GM18867 (cell line): Measurements from ENCODE around the gene STX17.
"Not testable (repeated sequence)": the region's sequence is repeated elsewhere in the genome, so short reads cannot be mapped to it uniquely, and the experiment has no call there.

Source experiments
- ATAC-seq: cut with Tn5 transposase; IDR thresholded peaks from one replicate; pipeline ENCODE4 v1.9.1; 2021; ENCODE audit warnings: mild to moderate bottlenecking, moderate library complexity; ENCODE audit not compliant: unreplicated experiment

Gene STX17

DNA sequence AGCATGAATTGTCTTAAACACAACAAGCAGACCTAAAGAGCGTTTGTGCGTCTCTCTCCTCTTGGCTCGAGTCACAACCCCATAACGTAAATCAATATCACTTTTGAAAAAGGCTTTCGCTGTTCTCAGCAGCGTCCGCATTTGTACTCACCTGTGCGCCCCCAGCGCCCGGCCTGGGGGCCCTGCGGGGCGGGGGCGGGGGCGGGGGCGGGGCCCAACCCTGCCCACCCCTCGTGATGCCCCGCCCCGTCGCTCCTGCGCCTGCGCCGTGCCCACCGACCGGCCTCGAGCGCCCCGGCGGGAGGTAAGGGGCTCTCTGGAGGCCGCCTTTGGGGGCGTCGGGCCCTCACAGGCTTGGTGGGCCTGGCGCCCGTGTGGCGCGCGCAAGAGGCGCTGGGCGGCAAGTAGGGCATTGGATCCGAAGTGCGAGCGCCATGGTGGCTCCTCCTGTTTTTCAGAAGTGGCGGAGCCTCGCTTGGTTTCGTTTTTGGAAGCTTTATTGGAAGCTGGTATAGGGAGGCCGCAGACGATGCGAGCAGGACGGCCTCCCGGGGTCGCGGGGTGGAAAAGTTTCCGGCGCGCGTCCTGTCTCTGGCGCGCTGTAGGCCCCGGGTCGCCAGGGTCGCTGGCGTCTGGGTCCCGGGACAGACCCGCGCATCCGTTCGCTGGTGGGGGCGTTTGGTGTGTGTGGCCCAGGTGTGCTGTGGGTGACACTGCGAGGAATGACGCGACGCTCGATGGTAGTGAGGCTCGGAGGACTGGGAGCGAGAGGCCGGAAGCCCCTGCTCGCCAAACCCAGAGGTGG is at the start of gene STX17:
STX17 (plus strand) TSS at position 252 of the 805 bp plus-strand sequence. CDS start 8,586 bp downstream, outside the sequence.
- ATAC-seq = peak; percentile 88

DNA sequence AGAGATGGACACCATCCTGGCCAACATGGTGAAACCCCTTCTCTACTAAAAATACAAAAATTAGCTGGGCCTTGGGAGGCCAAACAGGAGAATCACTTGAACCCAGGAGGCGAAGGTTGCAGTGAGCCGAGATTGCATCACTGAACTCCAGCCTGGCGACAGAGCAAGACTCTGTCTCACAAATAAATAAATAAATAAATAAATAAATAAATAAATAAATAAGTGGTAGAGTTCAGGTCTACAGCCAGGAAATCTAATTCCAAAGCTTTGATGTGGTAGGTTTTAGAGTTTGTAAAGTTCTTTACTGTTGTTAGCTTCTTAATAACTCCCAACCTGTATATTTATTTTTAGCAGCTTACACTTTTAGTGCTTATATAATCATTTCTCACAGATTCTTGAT is 48.9 kb upstream of the STX17 start:
- not testable (repeated sequence) for ATAC-seq

DNA sequence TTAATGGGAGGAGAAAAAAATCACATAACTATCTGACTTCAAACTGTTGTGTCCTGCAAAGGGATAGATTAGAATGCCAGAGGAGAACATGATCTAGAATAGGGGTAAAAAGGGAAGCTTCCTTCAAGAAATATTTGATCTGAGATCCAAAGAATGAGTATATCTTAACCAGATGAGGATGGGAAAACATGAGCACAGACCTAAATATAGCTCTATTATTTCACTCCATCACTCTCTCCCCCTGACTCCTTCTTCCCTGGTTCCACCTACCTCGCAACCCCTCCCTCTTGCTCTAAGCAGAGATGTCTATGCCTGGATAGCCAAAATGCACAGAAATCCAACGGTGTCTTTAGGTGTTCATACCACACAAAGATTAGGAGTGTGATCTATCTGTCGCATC is 48.4 kb upstream of the STX17 start:
- no peak for ATAC-seq

DNA sequence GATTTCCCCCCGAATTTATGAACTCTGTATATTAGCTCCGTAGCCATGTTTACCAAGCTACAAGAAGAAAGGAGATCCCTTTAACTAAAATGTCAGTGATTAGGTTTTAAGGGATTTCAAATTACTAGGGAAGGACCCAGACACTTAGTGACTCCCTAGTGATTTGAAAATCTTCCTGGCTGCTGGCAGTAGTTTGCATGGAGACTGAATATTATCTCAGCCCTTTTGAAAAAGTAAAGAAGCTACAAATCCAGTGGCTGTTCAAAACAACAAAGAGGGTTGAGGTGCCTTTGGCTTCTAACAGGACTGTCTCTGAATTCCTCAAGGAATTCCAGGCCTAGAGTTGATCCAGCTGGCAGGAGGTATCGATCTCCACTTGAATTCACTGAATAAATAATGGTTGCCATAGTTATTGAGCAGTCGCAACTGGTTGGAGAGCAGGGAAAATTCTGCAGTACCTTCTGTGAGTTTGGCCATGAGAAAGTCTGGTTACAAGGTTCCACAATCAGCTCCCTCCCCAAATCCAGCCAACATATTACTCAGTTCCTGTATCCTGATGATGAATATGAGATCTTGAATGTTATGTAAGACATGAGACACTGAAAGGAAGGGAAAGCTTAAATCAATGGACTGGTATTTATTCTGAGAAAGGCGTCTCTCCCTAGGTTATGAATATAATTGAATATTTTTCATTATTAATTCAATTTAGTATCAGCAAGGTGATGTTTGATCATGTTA is 47.0 kb upstream of the STX17 start:
- ATAC-seq = no peak

DNA sequence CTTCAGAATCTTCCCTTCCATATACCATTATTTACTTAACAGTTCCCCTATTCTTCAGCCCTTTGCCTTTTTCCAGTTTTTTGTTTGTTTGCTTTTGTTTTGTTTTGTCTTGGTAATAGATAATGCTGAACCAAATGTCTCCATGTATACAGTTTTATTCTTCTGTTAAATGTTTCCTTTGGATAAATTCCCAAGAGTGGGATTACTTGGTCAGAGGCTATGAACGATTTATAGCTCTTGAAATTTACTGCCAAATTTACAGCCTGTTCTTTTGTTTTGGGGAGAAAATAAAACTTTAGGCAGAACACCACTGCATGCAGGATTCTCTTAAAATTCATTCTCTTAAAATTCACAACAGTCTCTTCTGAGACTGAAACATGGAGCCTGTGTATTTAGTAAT is 46.2 kb upstream of the STX17 start:
- no peak for ATAC-seq

DNA sequence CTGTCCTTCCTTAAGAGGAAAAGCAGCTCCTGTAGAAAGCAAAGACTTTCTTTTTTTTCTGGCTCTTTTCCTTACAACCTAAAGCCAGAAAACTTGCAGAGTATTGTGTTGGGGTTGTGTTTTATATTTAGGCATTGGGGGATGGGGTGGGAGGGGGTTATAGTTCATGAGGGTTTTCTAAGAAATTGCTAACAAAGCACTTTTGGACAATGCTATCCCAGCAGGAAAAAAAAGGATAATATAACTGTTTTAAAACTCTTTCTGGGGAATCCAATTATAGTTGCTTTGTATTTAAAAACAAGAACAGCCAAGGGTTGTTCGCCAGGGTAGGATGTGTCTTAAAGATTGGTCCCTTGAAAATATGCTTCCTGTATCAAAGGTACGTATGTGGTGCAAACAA is 42.5 kb upstream of the STX17 start:
- no peak for ATAC-seq

DNA sequence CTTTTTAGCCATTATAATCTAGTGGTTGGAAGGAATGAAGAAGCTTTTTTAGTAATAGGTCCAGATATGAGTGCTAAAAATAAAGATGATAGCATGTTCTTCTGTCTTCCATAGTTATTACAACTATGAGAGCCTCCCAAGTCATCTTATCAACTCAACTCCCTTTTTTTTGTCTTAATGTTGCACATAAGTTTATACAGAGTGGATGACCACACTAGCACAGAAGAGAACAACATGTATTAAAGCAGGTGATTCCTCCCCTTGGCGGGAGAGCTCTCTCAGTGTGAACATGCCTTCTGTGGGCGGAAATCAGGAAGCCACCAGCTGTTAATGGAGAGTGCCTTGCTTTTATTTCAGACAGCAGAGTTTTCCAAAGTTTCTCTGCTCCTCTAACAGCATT is 40.1 kb upstream of the STX17 start:
- no peak for ATAC-seq

DNA sequence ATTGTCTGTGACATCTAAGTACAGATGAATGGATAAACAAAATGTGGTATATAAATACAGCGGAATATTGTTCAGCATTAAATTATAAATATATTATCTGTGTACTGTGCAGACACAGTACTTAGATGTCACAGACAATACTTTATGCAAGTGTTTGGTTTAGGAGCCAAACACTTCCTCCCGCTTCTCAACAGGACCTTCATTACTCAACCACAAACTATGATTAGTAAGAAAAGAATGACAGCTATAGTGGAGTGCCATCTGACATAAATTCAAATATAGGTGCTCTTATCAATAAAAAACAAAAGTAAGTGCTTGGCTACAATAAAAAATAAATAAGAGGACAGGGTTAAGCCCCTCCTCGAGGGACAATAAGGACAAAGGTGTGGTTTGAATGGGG is 38.9 kb upstream of the STX17 start:
- ATAC-seq = no peak

DNA sequence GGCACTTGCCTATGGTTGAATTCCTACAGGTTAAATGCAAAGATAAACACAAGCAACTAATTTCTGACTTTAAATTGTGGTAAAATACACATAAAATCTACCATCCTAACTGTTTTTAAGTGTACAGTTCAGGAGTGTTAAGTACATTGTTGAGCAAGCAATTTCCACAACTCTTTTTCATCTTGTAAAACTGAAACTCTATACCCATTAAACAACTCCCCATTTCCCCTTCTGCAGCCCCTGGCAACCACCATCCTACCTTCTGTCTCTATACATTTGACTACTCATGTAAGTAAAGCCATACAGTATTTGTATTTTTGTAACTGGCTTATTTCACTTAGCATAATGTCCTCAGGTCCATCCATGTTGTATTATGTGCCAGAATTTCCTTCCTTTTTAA is 38.5 kb upstream of the STX17 start:
- peak; percentile 48 for ATAC-seq

DNA sequence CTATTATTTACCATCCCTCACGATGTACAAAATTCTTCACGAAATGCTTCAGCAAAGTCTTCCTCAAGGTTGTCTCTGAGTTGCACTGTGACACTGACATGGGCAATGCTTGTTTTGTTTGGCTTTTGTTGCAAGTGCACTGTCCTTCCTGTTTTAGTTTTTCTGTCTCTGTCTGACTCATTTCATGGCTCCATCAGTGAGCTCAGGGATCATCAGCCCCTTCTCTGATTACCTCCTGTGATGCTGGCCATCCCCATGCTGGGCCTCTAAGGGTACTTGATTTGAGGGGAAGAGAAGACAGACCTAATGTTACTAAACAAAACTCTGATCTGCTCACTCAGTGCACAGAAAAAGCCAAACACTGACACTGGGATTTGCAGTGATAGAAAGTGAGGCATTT is 37.6 kb upstream of the STX17 start:
- peak; percentile 74 for ATAC-seq

DNA sequence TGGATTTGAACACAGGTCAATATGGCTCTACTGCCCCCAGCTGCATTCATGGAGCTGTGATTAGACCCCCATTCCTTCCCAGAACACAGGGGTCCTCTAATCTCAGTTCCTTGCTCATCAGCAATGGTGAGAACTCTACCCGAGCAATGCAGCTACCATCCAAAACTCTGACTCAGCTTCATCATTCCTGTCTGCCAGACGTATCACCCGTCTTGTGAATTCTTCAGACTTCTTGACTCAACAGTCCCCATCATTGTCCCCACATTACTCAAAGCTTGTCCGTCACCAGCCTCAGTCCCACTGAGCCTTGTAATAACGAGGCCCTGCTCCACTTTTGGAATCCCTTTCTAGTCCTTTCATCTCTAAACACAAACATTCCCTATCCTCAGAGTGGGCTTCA is 36.3 kb upstream of the STX17 start:
- ATAC-seq = no peak

DNA sequence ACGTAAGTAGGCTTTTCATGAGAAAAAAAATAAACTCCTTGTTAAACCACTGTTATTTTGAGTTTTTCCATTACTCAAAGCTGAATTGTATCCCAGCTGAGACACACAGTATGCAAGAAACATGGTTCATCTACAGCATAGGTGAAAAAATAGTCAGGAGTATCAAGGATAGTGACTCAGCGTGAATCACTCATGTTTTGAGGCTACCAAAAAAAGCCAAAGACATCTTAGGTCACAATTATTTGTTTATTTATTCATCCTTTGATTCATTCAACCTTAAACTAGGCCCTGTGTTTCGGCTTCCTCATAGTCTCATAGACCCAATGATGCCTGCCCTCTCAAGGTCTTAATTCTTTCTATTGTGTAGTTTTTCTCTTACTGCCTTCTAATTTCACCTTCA is 32.9 kb upstream of the STX17 start:
- no peak for ATAC-seq

DNA sequence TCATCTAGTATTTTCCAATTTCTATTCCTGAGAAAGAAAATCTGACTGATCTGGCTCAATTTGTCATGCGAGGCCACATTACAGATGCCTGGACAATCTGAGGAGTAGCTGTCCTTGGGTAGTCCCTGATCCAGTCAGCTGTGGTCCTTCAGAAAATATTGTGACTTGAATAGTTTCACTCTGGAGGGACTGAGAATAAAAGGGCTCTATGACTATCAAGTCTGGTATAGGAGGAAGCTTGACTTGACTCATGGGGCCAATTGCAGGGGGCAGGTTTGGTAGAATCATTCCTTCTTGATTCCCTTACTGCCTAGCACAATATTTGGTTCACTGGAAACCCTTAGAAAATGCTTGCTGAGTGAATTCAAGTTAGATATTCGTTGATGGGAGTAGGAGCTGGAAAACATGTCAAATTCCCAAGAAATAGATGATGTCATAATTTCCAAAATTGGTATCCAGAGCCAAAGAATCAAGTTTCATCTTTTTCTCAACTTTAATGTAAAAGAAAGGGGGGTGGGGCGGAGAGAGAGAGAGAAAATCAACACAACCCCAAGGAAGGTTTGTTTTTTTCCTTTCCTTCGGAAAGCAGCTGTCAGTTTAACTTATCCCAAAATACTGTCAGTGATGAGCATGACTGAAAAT is 32.4 kb upstream of the STX17 start:
- no peak for ATAC-seq

DNA sequence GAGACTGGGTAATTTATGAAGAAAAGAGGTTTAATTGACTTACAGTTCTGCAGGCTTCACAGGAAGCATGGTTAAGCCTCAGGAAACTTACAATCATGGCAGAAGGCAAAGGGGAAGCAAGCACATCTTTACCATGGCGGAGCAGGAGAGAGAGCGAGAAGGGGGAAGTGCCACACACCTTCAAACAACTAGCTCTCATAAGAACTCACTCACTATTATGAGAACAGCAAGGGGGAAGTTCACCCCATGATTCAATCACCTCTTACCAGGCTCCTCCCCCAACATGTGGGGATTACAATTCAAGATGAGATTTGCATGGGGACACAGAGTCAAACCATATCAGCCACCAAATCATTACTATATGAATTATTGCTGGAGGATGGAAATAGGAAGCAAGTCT is 30.3 kb upstream of the STX17 start:
- ATAC-seq = no peak

DNA sequence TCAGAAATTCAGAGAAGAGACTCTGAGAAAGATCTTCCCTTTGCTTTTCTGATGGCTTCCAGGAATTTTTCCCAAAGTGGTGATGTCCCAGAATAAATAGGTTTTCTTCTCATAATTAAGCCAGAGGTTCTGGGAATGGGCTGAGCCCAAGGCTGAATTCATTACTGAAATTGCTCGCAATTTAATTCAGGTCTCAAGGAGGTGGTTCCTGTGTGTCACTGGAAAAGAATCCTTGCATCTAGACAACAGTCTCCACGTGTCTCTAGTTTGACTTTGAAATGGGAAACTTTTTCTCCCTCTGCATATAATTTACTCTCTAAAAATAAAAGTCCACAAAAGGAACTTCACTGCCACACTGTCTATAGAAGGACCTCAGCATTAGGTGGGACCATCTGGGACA is 27.8 kb upstream of the STX17 start:
- no peak for ATAC-seq

DNA sequence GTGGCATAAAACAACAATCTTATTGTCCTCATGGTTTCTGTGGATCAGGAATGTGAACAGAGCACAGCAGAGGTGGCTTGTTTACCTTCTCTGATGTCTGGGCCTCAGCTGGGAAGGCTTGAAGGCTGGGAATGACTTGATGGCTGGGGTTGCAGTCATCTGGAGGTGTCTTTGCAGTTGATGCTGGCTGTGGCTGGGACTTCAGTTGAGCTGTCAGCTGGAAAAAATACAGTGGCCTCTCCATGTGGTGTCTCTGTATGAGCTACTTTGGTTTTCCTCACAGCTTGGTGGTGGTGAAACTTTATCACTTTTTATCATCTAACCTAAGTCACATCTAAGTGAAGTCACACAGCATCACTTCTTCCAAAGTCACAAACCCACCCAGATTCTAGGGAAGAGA is 24.7 kb upstream of the STX17 start:
- no peak for ATAC-seq

DNA sequence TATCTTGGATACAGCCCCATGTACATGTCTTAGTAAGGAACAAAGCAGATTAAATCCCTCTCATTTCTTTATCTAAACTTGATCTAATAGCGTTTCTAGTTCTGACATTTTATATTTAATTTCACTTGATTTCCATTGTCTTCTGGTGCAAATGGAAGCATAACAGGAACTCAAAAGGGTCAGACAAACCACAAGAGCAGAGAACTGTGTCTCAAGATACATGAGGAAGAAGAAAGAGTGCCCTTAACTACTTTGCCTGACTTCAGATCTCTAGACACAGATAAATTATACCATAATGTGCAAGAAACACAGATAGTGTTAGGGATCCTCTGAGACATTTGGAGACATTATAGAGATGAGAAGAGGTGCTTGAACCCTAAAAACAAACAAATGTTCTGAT is 20.7 kb upstream of the STX17 start:
- ATAC-seq = no peak

DNA sequence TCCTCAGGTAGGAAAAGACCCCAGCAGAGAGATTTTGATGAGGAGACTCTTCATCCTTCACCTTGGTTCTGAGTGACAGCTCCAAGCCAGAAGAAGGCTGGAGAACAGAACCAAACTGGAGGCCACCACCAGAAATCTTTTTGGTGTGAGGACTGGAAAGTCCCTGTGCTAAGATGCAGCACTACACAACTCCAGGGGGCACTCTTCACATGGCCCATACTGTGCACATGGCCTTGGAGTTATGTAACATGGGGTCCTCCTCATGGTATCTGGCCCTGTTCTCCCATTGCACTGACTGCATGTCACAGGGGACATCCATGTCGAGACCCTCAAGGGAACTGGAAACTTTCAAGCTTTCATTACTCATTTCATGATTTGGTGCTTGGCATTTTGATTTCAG is 17.3 kb upstream of the STX17 start:
- no peak for ATAC-seq

DNA sequence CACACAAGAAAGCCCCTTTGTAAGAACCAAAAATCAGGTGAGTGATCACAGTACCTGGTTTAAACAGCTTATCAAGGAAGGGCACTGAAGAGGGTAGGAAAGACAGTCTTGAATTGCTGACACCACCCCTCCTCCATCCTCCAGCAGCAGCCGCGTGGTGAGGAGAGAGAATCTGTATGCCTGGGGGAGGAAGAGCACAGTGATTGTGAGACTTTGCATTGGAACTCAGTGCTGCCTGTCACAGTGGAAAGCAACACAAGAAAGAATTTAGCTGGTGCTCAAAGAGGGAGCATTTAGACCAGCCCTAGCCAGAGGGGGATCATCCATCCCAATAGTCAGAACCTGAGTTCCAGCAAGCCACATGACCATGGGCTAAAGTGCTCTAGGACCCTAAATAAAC is 11.6 kb upstream of the STX17 start:
- no peak for ATAC-seq

DNA sequence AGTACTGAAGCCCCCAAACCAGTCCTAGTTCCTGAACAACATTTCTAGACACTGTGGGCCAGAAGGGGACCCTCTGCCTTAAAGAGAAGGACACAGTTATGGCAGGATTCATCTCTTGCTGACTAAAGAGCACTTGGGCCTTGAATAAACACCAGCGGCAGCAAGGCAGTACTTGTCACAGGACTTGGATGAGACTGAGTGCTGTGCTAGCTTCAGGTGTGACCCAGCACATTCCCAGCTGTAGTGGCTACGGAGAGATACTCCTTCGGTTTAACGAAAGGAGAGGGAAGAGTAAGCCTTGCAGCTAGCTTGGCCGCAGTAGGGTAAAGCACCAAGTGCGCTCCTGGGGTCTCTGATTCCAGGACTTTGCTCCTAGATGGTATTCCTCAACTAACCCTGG is 10.9 kb upstream of the STX17 start:
- ATAC-seq = no peak

DNA sequence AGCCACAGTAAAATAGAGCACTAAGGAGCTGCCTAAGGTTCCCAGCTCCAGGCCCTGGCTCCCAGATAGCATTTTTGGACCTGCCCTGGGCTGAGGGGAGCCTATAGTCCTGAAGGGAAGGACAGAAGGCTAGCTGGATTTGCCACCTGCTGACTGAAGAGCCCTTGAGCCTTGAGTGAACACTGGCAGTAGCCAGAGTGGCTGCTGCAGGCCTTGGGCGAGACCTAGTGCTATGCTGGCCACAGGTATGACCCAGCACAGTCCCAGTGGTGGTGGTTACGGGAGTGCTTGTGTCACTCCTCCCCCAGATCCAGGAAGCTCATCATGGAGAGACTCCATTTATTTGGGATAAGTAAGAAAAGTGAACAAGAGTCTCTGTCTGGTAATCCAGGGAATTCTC is 10.3 kb upstream of the STX17 start:
- ATAC-seq = no peak

DNA sequence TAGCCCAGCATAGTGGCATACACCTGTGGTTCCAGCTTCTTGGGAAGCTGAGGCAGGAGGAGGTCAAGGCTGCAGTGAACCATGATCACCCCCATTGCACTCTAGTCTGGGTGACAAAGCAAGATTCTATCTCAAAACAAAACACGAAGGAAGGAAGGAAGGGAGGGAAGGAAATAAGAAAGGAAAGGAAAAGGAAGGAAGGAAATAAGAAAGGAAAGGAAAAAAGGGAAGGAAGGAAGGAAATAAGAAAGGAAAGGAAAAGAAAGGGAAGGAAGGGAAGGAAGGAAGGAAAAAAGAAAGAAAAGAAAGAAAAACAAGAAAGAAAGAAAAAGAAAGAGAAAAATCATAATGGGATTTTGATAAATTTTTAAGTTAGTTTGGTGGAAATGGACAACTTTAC is 3.1 kb upstream of the STX17 start:
- no peak for ATAC-seq
